ENCODE results near the gene CLCN6. TPM values are rescaled to one million over a fixed set of nuclear protein-coding genes. Genes with fewer than 3 reads are reported as not detected.
A peak's percentile ranks its signal among the peaks of the same experiment; 100 is the strongest.

The CLCN6 gene
- polyA plus RNA-seq, 4 donors, result 9.2 to 20.9 (median 12.1) TPM

GRCh38 chr1:11774753-11775152, 31.2 kb upstream of the CLCN6 start:
- Histone ChIP-seq H3K4me3 (ENCODE audit: low read depth in 1 of 3, low read length in 3 of 3) (no peak overlapping the region), H3K27ac (ENCODE audit: low read depth in 1 of 3, low read length in 2 of 3) (no peak overlapping the region), H3K27me3 (ENCODE audit: control insufficient read depth in 3 of 3, insufficient read depth in 3 of 3, low read length in 3 of 3) (no peaks in the 10 kb centered on the region), H3K4me1 (ENCODE audit: control insufficient read depth in 3 of 3, insufficient read depth in 2 of 3, low read depth in 1 of 3, low read length in 2 of 3) (no peaks in the 10 kb centered on the region), H3K36me3 (ENCODE audit: control insufficient read depth in 3 of 3, insufficient read depth in 2 of 3, low read depth in 1 of 3, low read length in 3 of 3) (no peaks in the 10 kb centered on the region), H3K9me3 (ENCODE audit: control insufficient read depth in 2 of 2, insufficient read depth in 1 of 2, low read depth in 1 of 2, low read length in 1 of 2) (no peaks in the 10 kb centered on the region)
- FAIRE-seq (no peak), DNase-seq (no peak)
- WGBS, 3 donors, result 86 to 95% (median 90%) methylated on average over 9 of the region's 9 CpGs

DNA sequence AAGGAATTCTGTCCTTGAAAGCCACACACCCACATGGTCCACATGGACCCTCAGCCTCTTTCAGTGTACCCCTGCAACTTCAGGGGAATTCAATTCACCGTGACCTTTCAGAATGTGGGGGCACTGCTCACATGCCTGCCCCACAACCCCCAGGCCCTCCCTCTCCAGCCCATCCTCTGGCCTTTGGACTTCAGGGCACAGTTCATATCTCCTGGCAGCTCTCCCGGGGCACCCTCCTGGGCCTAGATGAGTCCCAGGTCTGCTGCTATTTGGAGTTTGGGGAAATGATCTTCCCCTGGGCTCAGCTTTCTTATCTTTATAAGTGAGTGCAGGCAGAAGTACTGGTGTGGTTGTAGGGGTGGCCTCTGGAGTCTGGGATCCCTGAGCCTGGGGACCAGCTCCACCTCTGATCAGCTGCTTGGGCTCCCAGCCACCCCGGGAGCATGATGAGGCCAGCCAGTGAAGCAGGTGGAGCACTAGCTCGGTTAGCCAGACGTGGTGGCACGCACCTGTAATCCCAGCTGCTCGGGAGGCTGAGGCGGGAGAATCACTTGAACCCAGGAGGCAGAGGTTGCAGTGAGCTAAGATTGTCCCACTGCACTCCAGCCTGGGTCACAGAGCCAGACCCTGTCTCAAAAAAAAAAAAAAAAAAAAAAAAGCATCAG, 28.2 kb upstream of the CLCN6 start:
- H3K27ac ChIP-seq (ENCODE audit: low read depth in 1 of 3, low read length in 2 of 3), result no peak overlapping the region
- no peak for FAIRE-seq
- no peaks in the 10 kb centered on the region for H3K4me1 ChIP-seq (ENCODE audit: control insufficient read depth in 3 of 3, insufficient read depth in 2 of 3, low read depth in 1 of 3, low read length in 2 of 3)
- no peaks in the 10 kb centered on the region for H3K9me3 ChIP-seq (ENCODE audit: control insufficient read depth in 2 of 2, insufficient read depth in 1 of 2, low read depth in 1 of 2, low read length in 1 of 2)
- H3K36me3 ChIP-seq (ENCODE audit: control insufficient read depth in 3 of 3, insufficient read depth in 2 of 3, low read depth in 1 of 3, low read length in 3 of 3), result no peaks in the 10 kb centered on the region
- no peak overlapping the region for H3K4me3 ChIP-seq (ENCODE audit: low read depth in 1 of 3, low read length in 3 of 3)
- no peaks in the 10 kb centered on the region for H3K27me3 ChIP-seq (ENCODE audit: control insufficient read depth in 3 of 3, insufficient read depth in 3 of 3, low read length in 3 of 3)
- WGBS, 3 donors, result 19 to 63% (median 43%) methylated on average over 7 to 8 of the region's 8 CpGs
- DNase-seq, result peak; percentile 46 to 80

GRCh38 chr1:11778336-11778735, 27.7 kb upstream of the CLCN6 start:
- Histone ChIP-seq H3K27me3 (ENCODE audit: control insufficient read depth in 3 of 3, insufficient read depth in 3 of 3, low read length in 3 of 3) (no peaks in the 10 kb centered on the region), H3K9me3 (ENCODE audit: control insufficient read depth in 2 of 2, insufficient read depth in 1 of 2, low read depth in 1 of 2, low read length in 1 of 2) (no peaks in the 10 kb centered on the region), H3K4me3 (ENCODE audit: low read depth in 1 of 3, low read length in 3 of 3) (no peak overlapping the region), H3K4me1 (ENCODE audit: control insufficient read depth in 3 of 3, insufficient read depth in 2 of 3, low read depth in 1 of 3, low read length in 2 of 3) (no peaks in the 10 kb centered on the region), H3K36me3 (ENCODE audit: control insufficient read depth in 3 of 3, insufficient read depth in 2 of 3, low read depth in 1 of 3, low read length in 3 of 3) (no peaks in the 10 kb centered on the region), H3K27ac (ENCODE audit: low read depth in 1 of 3, low read length in 2 of 3) (no peak overlapping the region)
- DNase-seq (no peak), FAIRE-seq (no peak)
- 91 to 94% (median 94%) methylated on average over 9 of the region's 9 CpGs for WGBS, 3 donors

GRCh38 chr1:11778844-11779623, 27.0 kb upstream of the CLCN6 start:
- H3K27me3 ChIP-seq (ENCODE audit: control insufficient read depth in 3 of 3, insufficient read depth in 3 of 3, low read length in 3 of 3), result no peaks in the 10 kb centered on the region
- DNase-seq (no peak), FAIRE-seq (no peak)
- no peak overlapping the region for H3K27ac ChIP-seq (ENCODE audit: low read depth in 1 of 3, low read length in 2 of 3)
- no peaks in the 10 kb centered on the region for H3K4me1 ChIP-seq (ENCODE audit: control insufficient read depth in 3 of 3, insufficient read depth in 2 of 3, low read depth in 1 of 3, low read length in 2 of 3)
- WGBS, 3 donors, result 86 to 88% (median 87%) methylated on average over 14 to 15 of the region's 15 CpGs
- H3K4me3 ChIP-seq (ENCODE audit: low read depth in 1 of 3, low read length in 3 of 3), result no peak overlapping the region
- no peaks in the 10 kb centered on the region for H3K9me3 ChIP-seq (ENCODE audit: control insufficient read depth in 2 of 2, insufficient read depth in 1 of 2, low read depth in 1 of 2, low read length in 1 of 2)
- no peaks in the 10 kb centered on the region for H3K36me3 ChIP-seq (ENCODE audit: control insufficient read depth in 3 of 3, insufficient read depth in 2 of 3, low read depth in 1 of 3, low read length in 3 of 3)

DNA sequence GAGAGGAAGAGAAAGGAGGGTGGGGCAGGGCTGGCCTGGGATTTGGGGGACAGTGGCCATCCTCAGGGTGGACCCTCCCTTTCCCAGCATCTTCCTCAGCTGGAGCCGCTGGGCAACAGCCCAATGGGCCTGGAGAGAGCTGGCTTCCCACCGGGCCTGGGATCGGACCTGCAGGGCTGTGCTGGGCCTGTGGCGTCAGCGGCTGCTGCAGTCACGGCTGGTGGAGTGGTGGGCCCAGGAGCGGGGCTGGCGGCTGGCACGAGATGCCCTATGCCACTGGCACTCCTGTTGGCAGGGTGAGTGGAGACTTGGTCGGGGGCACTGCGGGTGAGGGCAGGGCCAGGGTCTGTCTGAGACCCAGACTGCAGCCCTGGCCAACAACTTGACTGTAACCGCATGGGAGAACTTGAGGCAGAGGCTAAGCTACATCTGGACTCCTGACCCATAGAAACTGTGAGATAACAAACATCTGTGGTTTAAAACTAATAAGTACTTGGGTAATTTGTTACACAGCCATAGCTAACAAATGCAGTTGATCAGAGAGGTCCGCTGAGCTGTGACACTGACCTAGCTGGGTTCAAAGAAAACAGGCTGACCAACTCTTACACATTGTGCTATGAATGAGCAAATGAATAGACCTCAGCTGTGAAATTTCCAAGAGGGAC, 26.1 kb upstream of the CLCN6 start:
- no peak for FAIRE-seq
- Histone ChIP-seq H3K9me3 (ENCODE audit: control insufficient read depth in 2 of 2, insufficient read depth in 1 of 2, low read depth in 1 of 2, low read length in 1 of 2) (no peaks in the 10 kb centered on the region), H3K4me3 (ENCODE audit: low read depth in 1 of 3, low read length in 3 of 3) (no peak overlapping the region), H3K4me1 (ENCODE audit: control insufficient read depth in 3 of 3, insufficient read depth in 2 of 3, low read depth in 1 of 3, low read length in 2 of 3) (peaks cover 0 to 3% (median 0%) of the 10 kb centered on the region in 3 donors), H3K27me3 (ENCODE audit: control insufficient read depth in 3 of 3, insufficient read depth in 3 of 3, low read length in 3 of 3) (no peaks in the 10 kb centered on the region), H3K27ac (ENCODE audit: low read depth in 1 of 3, low read length in 2 of 3) (no peak overlapping the region), H3K36me3 (ENCODE audit: control insufficient read depth in 3 of 3, insufficient read depth in 2 of 3, low read depth in 1 of 3, low read length in 3 of 3) (no peaks in the 10 kb centered on the region)
- 81 to 83% (median 82%) methylated on average over 13 of the region's 13 CpGs for WGBS, 3 donors
- no peak for DNase-seq

- Histone ChIP-seq H3K4me1 (ENCODE audit: control insufficient read depth in 3 of 3, insufficient read depth in 2 of 3, low read depth in 1 of 3, low read length in 2 of 3) (peaks cover 0 to 10% (median 0%) of the 10 kb centered on the region in 3 donors), H3K27me3 (ENCODE audit: control insufficient read depth in 3 of 3, insufficient read depth in 3 of 3, low read length in 3 of 3) (no peaks in the 10 kb centered on the region), H3K4me3 (ENCODE audit: low read depth in 1 of 3, low read length in 3 of 3) (no peak overlapping the region), H3K27ac (ENCODE audit: low read depth in 1 of 3, low read length in 2 of 3) (no peak overlapping the region), H3K9me3 (ENCODE audit: control insufficient read depth in 2 of 2, insufficient read depth in 1 of 2, low read depth in 1 of 2, low read length in 1 of 2) (no peaks in the 10 kb centered on the region), H3K36me3 (ENCODE audit: control insufficient read depth in 3 of 3, insufficient read depth in 2 of 3, low read depth in 1 of 3, low read length in 3 of 3) (no peaks in the 10 kb centered on the region)
- FAIRE-seq (no peak), DNase-seq (no peak)
- 76 to 84% (median 82%) methylated on average over 7 to 10 of the region's 10 CpGs for WGBS, 3 donors
Observed at GRCh38 chr1:11780380-11781147, 25.4 kb upstream of the CLCN6 start.

GRCh38 chr1:11781297-11781696, 24.7 kb upstream of the CLCN6 start:
- H3K27me3 ChIP-seq (ENCODE audit: control insufficient read depth in 3 of 3, insufficient read depth in 3 of 3, low read length in 3 of 3), result no peaks in the 10 kb centered on the region
- FAIRE-seq (no peak), DNase-seq (no peak)
- no peak overlapping the region for H3K4me3 ChIP-seq (ENCODE audit: low read depth in 1 of 3, low read length in 3 of 3)
- WGBS, 3 donors, result 81 to 95% (median 88%) methylated on average over 12 of the region's 12 CpGs
- no peak overlapping the region for H3K27ac ChIP-seq (ENCODE audit: low read depth in 1 of 3, low read length in 2 of 3)
- H3K36me3 ChIP-seq (ENCODE audit: control insufficient read depth in 3 of 3, insufficient read depth in 2 of 3, low read depth in 1 of 3, low read length in 3 of 3), result no peaks in the 10 kb centered on the region
- H3K9me3 ChIP-seq (ENCODE audit: control insufficient read depth in 2 of 2, insufficient read depth in 1 of 2, low read depth in 1 of 2, low read length in 1 of 2), result no peaks in the 10 kb centered on the region
- H3K4me1 ChIP-seq (ENCODE audit: control insufficient read depth in 3 of 3, insufficient read depth in 2 of 3, low read depth in 1 of 3, low read length in 2 of 3), result peaks cover 0 to 10% (median 0%) of the 10 kb centered on the region in 3 donors

DNA sequence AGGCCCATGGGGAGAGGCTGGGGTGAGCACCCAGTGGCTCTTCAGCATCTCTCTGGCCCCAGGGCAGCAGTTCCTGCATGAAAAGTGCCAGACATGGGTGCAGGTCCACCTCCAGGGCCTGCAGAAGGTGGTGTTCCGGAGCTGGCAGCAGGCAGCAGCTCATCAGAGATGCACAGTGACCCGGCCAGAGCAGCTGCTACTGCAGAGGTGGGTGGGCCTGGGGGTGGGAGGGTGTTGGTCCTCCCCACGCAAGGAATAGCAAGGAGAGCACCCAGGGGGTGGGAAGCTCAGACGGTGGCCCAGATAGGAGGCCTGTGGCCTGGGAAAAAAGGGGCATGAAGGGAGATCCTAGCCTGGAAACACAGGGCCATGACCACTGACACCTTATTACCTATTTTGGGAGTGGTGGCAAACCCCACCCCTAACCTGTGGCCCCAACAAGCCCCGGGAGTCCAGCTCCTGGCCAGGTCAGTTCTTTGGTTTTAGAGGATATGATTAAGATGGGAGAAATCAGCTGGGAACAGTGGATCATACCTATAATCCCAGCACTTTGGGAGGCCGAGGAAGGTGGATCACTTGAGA, 23.8 kb upstream of the CLCN6 start:
- DNase-seq, result no peak
- no peaks in the 10 kb centered on the region for H3K27me3 ChIP-seq (ENCODE audit: control insufficient read depth in 3 of 3, insufficient read depth in 3 of 3, low read length in 3 of 3)
- WGBS, 3 donors, result 71 to 86% (median 75%) methylated on average over 6 of the region's 6 CpGs
- H3K36me3 ChIP-seq (ENCODE audit: control insufficient read depth in 3 of 3, insufficient read depth in 2 of 3, low read depth in 1 of 3, low read length in 3 of 3), result no peaks in the 10 kb centered on the region
- H3K4me1 ChIP-seq (ENCODE audit: control insufficient read depth in 3 of 3, insufficient read depth in 2 of 3, low read depth in 1 of 3, low read length in 2 of 3), result peaks cover 0 to 17% (median under 1%) of the 10 kb centered on the region in 3 donors
- no peak overlapping the region for H3K27ac ChIP-seq (ENCODE audit: low read depth in 1 of 3, low read length in 2 of 3)
- H3K9me3 ChIP-seq (ENCODE audit: control insufficient read depth in 2 of 2, insufficient read depth in 1 of 2, low read depth in 1 of 2, low read length in 1 of 2), result no peaks in the 10 kb centered on the region
- H3K4me3 ChIP-seq (ENCODE audit: low read depth in 1 of 3, low read length in 3 of 3), result no peak overlapping the region
- no peak for FAIRE-seq

Measured in small intestine (tissue), 7 donors.